ENCODE data around the gene HNRNPF. TPM values are rescaled to one million over a fixed set of nuclear protein-coding genes. Genes with fewer than 3 reads are reported as not detected.
A peak's percentile ranks its signal among the peaks of the same experiment; 100 is the strongest.

Gene HNRNPF
- total and polyA plus RNA-seq, 2 of the 4 experiments (the other 2 are of a cell fraction) = 169 to 207 TPM

GRCh38 chr10:43407576-43408330, 1.2 kb downstream of the HNRNPF start (continued):
- TF ChIP-seq USF2 (IDR thresholded peaks at IDR 0.05; ENCODE audit: low read depth, low read length) = peak; percentile 87

- peak overlapping the region; percentile 82 for H3K4me3 ChIP-seq (ENCODE audit: insufficient read depth, low read depth, low read length)
- peaks cover 63% of the 10 kb centered on the region for H4K20me1 ChIP-seq (ENCODE audit: insufficient read depth, low read length)
- H2AFZ ChIP-seq (replicated peaks; ENCODE audit: low read length, poor library complexity) = peak overlapping the region; percentile 80
- peaks cover 4 to 23% of the 10 kb centered on the region in 2 experiments; a peak in 2 of 4 replicates for H3K79me1 ChIP-seq (ENCODE audit: low read depth in 1 of 2, low read length in 2 of 2)
- H2BK20ac ChIP-seq (ENCODE audit: low read depth, low read length) = no peak overlapping the region
- peaks cover 2% of the 10 kb centered on the region; the same call in 1 of the 2 replicates for H3K4me1 ChIP-seq (ENCODE audit: control insufficient read depth, insufficient read depth, low read length)
- H3K9me3 ChIP-seq (ENCODE audit: control insufficient read depth, insufficient read depth, low read length) = no peaks in the 10 kb centered on the region
- peak; percentile 9 for ATAC-seq (ENCODE audit: low read depth)
- WGBS, 2 experiments (ENCODE audit: extremely low coverage in 2 of 2, insufficient read length in 1 of 2) = 0% methylated on average over 2 of the region's 59 CpGs; no CpG with 5 or more reads in 1 of the 2 experiments
- H4K8ac ChIP-seq (ENCODE audit: low read depth in 2 of 2, low read length in 2 of 2) = peak overlapping the region in 1 of 2 experiments; percentile 91; a peak in 3 of 4 replicates
- H3K4ac ChIP-seq (ENCODE audit: low read depth, low read length) = peak overlapping the region; percentile 75
- H3K18ac ChIP-seq (ENCODE audit: low read depth, low read length) = peak overlapping the region; percentile 68; the same call in 1 of the 2 replicates
- H3K9ac ChIP-seq (ENCODE audit: low read depth, low read length) = peak overlapping the region; percentile 94
- intact Hi-C loops (cut with micrococcal nuclease) (loop anchor here (5.0 kb wide), 1 partner anchor 270 kb away; the partner anchor contains the start of gene CSGALNACT2), dilution Hi-C loops (cut with HindIII; ENCODE audit: low sequenced_read_pairs, unreplicated experiment) (no loop called here), in situ Hi-C loops (cut with MboI; ENCODE audit: low sequenced_read_pairs) (loop anchor here (25.0 kb wide), 1 partner anchor 1580 kb away; the partner anchor contains the start of gene DEPP1)
- TSS peak; percentile 35 for BruUV-seq (replicated peaks)
- POLR2A ChIA-PET (ENCODE audit: unreplicated experiment) = no interaction called here
- H4K5ac ChIP-seq (ENCODE audit: low read depth, low read length) = no peak overlapping the region
- peak; percentile 36 for DNase-seq
- no peak overlapping the region for H2BK15ac ChIP-seq (ENCODE audit: low read depth, low read length)
- H3K9me1 ChIP-seq (ENCODE audit: insufficient read depth, low read length) = no peaks in the 10 kb centered on the region; the same call in 1 of the 2 replicates
- H2AK5ac ChIP-seq (ENCODE audit: low read depth, low read length) = peak overlapping the region; percentile 74
- H3K27ac ChIP-seq (ENCODE audit: insufficient read depth, low read length) = peak overlapping the region; percentile 96
- CTCF ChIA-PET = no interaction called here
- peak overlapping the region; percentile 79; the same call in 1 of the 2 replicates for H4K91ac ChIP-seq (ENCODE audit: insufficient read depth, low read depth, low read length)
- H3K23ac ChIP-seq (ENCODE audit: low read depth, low read length) = peak overlapping the region; percentile 71; the same call in 1 of the 2 replicates
- H2AK9ac ChIP-seq (replicated peaks; ENCODE audit: low read depth, low read length, poor library complexity) = peak overlapping the region; percentile 68
- peak overlapping the region; percentile 62; the same call in 1 of the 2 replicates for H3K14ac ChIP-seq (replicated peaks; ENCODE audit: low read depth, low read length)
- no peaks in the 10 kb centered on the region for H3K27me3 ChIP-seq (ENCODE audit: control insufficient read depth, insufficient read depth, low read length)
- H2BK5ac ChIP-seq (ENCODE audit: low read depth, low read length, poor library complexity, severe bottlenecking) = peak overlapping the region; percentile 79
- 0 out of 2 replicates have a peak, but pooled peaks cover 2% of the 10 kb centered on the region for H3K36me3 ChIP-seq (ENCODE audit: control insufficient read depth, insufficient read depth, low read length)
- H2BK120ac ChIP-seq (ENCODE audit: low read depth, low read length) = no peak overlapping the region
- peak overlapping the region; percentile 97 for H3K56ac ChIP-seq (ENCODE audit: extremely low read depth, insufficient read depth, low read length)
- peak overlapping the region; percentile 89 for H3K4me2 ChIP-seq (ENCODE audit: low read depth, low read length)
- TF ChIP-seq POLR2A (IDR thresholded peaks at IDR 0.05; ENCODE audit: low read depth, low read length) (no peak), CTCF (conservative IDR thresholded peaks at IDR 0.05; ENCODE audit: low read depth, low read length) (no peak), RCOR1 (IDR thresholded peaks at IDR 0.05; ENCODE audit: insufficient replicate concordance, low read length) (no peak), CEBPB (IDR thresholded peaks at IDR 0.05; ENCODE audit: low read depth, low read length) (no peak), CHD1 (IDR thresholded peaks at IDR 0.05; ENCODE audit: low read depth, low read length) (no peak), NFE2L2 (IDR thresholded peaks at IDR 0.05; ENCODE audit: low read depth, low read length) (no peak), MAZ (IDR thresholded peaks at IDR 0.05; ENCODE audit: borderline replicate concordance, low read depth, low read length) (no peak), MXI1 (IDR thresholded peaks at IDR 0.05; ENCODE audit: borderline replicate concordance, low read depth, low read length) (no peak), ELK1 (IDR thresholded peaks at IDR 0.05; ENCODE audit: borderline replicate concordance, low read depth, low read length) (no peak), FOS (IDR thresholded peaks at IDR 0.05; ENCODE audit: low read depth, low read length) (no peak)
Measured at GRCh38 chr10:43407148-43407575, 1.8 kb downstream of the HNRNPF start.
